HG03280 (cell line): ENCODE results near the gene AHNAK.
"Not testable (repeated sequence)": the region's sequence is repeated elsewhere in the genome, so short reads cannot be mapped to it uniquely, and the experiment has no call there.

Experiments
- ATAC-seq: cut with Tn5 transposase; IDR thresholded peaks from one replicate; pipeline ENCODE4 v1.9.1; 2021; ENCODE audit warnings: mild to moderate bottlenecking, moderate library complexity; ENCODE audit not compliant: unreplicated experiment

The AHNAK gene

DNA sequence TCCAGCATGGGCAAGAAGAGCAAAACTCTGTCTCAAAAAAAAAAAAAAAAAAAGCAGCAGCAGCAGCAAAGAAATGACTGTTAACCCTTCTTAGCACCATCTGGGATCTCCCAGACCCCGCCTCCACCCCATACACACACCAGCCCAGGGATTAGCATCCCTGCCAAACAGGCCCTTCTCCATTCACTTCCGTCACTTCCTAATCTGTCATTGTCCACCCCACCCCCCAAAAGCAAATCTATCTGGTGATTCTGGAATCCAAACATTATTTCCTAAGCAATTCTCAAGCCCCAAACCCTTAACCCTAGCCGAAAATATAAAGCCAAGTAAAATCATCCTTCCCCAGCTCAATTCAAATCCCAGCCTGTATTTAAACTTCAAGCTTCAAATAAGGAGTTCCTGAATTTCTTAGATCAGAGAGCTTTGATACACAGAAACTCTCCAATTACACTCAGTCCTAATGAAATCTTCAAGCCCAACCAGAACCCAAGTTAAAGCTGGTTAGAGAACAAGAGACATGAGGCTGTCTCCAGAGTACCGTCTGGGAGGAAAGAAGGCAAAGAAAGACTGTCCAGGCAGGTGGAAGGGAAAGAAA lies 6.0 kb upstream of the AHNAK start:
- no peak for ATAC-seq

DNA sequence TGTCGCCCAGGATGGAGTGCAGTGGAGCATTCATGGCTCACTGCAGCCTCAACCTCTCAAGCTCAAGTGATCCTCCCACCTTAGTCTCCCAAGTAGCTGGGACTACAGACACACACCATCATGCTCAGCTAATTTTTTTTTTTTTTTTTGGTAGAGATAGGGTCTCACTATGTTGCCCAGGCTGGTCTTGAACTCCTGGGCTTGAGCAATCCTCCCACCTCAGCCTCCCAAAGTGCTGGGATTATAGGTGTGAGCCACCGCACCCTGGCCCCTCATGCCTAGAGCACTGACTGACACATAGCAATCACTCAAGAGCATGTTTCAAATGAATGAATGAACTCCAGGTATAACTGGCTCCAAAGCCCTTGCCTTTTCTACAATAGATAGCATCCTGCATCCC lies 3.9 kb upstream of the AHNAK start:
- not testable (repeated sequence) for ATAC-seq

DNA sequence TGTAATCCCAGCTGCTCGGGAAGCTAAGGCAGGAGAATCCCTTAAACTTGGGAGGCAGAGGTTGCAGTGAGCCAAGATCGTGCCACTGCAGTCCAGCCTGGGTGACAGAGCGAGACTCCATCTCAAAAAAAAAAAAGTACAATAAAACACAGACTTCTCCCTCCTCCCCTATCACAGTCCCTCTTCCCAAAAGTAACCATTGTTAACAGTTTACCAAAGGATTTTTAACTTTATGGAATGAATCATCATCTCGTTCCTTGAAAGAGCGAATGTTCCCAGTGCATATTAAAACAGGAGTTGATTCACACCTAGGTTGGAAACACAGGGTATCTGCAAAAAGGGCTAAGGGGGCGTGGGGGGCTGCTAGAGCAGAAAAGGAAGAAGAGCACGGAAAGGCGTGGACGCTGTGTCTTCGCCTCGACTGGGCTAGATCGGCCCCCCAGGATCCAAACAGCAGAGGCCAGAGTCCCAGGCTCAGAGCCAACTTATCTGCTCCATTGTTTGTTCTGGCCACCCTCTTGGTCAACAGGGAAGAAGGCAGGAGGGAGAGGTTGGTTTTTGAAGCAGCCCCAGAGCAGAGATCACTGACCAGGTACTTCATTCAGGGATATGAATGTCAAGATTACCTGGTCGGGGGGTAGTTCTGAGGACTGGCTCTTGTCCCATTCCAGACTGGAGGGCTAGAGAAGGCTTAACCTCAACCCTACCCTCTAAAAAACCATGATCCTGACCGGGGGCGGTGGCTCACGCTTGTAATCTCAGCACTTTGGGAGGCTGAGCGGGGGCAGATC lies 2.1 kb upstream of the AHNAK start:
- no peak for ATAC-seq

DNA sequence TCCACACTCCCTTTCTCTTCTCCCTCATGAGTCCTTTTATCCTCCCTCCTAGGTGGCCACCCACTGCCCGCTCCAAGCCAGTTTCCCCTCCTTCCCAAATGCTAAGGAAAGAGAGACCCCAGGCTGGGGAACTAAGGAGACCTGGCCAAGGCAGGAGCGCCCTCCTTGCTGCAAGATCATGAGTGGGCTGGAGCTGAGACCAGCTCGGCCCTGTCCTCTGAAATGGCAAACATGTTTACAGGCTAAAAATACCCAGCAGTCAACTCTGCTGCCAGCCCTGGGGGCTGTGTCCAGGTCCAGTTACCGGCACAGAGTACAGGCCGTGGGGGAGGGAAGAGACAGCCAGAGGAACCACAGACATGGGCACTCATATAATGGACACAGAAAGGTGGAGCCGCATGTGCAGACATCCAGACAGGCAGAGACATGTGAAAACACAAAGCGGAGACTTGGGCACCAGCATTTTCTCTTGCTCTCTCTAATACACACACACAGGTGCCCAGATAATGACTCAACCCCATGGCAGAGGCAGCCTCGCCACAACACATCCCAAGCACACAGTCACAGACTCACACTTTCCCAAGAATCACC lies 1.2 kb upstream of the AHNAK start:
- ATAC-seq, result no peak

DNA sequence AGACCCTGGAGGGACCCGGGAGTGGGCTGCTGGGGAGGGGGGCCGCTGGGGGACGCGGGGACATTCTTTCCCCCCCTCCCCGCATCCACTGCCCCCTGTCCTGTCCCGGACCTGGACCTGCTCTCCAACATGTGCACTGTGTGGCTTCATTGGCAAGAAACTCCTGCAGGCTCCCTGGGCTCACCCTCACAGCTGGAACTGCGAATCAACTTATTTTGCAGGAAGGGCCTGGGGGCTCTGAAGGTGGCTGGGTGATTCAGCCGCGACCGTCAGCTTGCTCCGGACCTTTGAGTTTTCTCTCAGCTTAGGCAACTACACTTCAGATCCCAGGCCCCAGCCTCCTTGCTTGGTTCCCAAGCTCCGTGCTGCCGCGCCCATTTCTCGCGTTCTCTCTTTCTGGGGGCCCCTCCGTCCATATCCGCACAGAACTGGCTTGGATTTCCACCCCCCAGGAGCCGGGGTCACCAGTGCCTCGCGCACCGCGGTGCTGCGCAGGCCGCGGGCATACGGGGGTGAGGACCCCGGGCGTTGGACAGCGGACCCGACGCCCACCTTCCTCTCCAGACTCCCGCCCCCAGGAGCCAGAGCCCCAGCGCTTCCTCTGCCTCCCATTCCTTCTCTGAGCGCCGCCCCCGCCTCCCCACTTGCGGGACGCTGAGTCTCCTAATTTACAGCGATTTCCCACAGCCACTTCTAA lies 471 bp upstream of the AHNAK start:
- no peak for ATAC-seq

DNA sequence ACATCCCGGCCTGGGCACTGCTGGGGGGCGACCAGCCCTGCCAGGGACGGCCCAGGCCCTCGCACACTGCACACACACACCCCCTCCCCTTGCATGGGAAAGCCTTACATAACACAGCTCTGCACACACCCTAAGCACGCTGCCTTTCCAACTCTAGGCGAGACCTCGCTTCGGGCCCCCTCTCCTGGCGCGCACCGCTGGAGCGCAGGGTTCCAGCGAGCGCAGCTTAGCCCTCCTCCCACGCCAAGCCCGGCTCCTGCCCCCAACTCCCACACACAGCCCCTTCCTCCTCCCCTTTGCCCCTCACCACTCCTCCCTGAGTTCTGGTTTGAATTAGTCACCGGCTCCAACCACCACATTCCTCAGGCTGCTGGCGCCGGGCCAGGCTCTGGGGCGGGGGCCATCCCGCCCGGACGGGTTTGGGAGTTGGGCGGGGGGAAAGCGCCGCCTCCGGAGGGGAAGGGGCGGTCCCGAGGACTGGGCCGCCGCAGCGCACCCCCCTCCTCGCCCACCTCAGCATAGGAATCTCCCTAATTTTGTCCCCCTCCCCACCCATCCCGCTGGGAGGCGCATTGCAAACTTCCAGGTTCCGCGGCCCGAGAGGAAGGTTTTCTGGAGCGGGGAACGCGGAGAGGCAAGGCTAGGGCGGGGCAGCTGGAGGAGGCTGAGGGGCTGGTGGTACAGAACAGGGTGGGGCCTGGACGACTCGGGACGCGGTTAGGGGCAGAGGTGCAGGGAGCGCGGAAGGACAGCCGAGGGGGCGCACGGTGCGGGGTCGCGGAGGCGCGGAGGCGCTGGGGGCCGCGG lies 966 bp downstream of the AHNAK start:
- no peak for ATAC-seq

DNA sequence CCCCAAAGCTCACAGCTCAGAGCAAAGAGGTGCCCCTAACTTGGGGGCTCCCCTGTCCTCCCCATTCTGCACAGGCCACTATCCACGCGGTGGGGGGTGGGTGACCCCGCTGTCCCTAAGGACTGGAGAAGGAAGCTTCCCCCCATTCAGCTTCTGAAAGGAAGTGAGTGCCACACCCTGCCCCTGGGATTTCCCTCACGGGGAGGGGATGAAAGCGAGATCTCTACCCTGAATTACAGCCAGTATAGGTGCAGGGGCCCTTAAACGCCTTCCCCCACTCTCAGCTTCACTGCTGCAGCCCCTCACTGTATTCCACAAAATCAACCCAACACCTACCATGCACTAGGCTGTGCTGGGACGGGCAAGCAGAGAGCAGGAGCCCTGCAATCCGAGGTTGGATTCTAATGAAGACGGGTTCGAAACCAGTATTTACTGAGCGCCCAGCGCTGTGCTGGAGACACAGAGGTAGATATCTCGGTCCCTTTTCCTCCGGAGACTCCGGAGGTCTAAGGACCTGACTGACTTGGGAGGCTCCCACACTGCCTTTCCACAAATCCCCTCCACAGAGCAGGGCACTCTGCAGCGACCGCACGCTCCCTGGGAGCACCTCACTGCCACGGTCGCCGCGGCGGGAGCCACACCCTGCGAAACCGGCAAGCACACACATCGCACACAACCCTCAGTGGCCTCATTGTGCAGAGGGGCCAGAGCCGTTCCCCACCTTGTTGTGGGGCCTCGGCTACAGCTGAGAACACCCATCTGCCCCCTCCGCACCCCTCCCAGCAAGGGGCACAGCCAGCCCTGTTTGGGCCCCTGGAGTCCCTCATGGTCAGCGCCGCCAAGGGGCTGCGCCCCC lies 1.8 kb downstream of the AHNAK start:
- ATAC-seq, result no peak

DNA sequence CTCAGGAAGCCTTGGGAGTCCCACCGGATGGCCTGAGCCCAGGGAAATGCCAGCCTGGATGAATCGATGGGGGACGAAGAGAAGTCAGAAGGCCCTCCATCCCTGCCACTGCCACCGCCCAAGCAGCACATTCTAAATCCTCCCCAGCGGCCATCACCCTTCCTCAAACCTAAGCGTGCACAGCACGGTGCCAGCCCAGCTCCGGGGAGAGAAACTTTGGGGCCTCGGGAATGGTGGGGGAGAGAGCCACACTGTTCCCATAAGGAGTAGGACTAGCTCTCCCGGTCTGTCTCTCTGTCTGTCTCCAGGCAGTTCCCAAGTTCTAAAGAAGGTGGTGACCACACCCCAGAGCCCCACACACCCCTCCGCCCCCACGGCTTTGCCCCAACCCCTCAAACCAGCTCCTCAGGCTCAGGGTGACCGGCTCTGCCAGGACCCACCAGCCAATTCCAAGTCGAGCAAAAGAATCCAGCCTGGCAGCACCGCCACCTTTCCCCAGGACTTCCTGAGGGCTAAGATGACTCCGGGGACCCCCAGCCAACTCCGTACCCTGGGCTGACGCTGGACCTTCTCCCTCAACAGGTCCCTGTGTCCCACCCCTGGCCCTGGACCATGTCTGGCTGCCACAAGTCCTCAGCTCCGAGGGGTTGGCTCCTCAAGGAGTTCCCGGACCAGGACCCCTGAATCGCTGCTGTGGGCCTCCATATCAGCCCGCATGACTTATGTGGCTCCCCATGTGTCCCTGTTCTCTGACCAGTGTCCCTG lies 2.7 kb downstream of the AHNAK start:
- no peak for ATAC-seq

DNA sequence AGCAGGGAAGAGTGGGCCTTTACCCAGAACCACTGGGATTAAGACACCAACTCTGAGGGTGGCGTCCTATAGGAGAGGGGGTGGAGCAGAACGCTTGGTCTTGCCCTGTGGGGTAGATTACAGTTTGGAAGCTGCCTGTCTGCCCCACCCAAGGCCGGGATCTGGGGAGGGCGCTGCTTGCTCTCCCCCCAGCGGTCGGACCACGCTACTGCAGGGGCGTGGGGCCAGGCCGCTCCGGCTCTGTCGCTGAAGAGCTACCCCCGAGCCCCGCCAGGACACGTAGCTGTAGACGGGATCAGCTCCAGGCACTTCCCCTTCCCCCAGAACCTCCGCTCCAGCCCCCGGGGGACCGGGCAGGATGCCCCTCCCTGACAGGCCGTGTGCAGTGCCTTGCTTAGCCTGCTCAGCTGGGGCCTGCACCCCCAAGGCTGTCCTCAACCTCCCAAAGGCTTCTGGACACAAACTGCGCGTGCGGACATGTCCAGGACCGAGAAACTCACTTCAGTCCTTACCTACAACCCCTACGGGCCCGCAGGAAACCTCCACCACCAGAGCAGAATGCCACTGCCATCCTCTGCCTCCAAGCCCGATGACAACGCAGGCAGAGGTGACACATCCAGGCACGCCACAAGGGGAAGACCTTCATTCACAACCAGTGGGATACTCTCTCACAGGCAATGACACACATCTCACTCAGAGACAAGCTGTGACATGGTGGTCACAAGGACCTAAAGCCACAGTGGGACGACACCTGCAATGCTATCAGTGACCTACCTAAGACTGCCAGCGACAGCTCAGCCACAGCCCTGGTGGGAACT lies 3.6 kb downstream of the AHNAK start:
- peak; percentile 36 for ATAC-seq

DNA sequence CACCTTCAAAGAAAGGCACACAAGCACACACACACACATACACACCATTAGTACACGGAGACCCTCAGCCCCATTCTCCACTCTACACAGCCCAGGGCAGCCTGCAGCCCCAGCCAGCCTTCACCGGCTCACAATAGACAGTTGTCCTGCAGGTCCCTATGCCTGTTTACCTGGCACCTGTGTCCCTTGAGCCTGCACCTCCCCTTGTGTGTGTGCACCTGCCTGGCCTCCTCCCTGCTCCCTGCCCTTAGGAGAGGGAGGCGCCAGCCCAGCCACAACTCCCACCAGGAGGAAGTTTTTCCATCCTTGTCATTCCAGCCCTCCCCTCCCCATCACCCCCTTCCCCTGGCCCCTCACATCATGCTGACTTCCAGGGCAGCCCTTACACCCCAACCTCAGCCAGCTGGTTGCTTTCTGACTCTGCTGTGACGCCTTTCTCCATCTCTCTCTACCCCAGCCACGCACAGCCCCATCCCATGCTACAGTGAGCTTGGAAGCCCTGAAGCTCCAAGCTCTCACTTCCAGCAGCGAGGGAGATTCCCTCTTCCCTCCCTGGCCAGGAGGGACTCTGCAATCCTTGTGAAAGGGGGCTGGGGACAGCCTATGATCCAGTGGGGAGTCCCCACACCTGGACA lies 4.4 kb downstream of the AHNAK start:
- ATAC-seq, result no peak

DNA sequence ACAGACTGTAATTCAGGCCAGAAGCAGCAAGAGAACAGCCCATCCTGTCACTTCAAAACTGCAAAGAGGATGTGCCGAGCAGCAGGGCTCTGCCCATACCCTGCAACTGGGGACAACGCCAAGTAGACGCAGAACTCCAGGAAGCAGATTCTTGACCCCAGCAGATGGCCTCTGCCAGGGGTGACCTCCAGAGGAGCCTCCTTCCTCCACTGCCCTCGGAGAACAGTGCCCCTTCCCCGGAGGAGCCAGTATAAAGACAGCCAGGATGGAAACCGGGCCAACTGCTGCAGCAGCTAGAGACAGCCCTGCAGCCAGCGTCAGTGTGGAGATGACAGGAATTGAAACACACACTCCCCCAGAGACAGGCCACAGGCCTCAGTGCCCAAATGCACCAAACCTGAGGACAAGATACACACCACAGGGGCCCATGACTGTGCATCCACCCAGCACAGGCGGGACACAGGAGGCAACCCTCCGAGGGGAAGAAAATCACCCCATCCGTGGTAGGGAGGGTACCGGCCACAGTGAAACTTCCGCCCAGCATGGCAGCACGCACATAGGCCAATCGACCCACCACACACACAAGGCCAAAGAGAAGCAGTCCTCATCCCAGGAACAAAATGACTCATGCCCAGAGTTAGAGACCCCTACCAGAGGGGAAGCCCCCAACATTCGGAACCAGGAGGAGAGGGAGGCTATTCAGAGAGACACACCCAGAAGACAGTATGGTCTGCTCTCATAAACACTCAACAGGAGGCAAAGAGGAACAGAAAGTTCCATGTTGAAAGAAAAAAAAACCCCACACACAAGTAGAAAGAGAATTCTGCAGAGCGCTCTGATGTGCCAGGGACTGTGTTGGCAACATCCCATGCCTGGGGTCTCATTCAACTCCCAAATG lies 5.6 kb downstream of the AHNAK start:
- ATAC-seq, result peak; percentile 45

DNA sequence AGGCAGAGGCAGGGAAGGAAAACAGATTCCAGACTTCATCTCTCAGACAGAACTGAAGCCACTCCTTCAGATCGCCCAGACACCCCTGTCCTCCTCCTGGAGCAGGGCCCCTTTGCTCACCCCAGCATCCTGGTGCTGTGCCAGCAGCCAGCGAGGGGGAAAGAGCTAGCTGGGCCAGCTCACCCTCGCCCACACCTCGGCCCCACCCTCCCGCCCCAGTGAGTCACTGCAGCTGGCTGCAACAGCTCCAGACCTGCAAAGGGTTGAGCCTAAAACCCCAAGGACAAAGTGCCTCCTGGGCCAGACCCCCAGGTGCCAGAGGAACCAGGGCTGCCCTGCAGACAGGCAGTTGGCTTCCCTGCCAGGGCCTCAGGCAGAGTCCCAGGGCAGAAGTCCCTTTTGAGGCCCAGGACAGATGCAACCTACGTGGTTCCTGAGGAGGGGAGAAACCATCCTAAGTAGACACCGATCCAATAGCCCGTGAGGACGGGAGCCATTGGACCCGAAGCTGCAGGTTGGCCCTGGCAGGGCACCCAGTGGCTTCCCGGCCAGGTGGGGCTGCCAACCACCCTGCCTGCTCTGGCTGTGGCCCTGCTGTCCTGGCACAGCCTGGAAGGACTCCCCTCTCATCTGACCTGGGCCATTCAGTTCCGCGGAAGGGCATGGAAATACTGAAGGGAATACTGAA lies 7.2 kb downstream of the AHNAK start:
- ATAC-seq, result no peak

DNA sequence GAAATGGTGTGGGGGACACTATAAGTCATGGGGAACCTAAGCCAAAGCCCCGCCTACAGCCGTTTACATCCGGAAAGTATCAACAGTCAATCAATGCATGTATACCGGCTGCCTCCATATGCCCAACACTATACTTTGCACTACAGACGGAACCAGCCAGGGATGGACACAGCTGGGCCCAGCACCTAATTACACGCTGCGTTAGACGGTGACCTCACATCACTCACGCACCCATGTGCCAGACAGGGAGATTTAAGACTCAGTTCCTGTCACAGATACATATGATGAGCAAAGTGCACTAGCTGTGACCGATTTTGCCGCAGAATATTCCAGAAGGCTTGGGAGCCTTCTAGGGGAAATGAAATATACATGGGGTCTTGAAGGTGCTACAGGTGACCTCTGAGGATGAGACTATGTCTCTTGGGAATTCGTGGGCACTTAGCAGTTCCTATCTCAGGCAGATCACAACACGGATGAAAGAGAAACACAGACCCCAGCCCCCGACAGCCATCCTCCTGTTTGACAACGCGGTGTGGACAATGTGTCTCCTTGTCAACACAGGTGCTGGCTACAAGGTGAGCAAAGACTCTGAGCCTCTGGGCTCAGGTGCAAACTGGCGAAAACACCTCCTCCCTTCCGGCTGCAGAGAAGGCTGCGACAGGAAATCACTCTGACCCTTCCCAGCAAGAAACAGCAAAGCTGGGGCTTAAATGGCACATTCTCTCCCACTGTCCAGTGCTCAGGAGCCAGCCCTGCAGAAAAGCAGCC lies 8.0 kb downstream of the AHNAK start:
- ATAC-seq, result no peak

DNA sequence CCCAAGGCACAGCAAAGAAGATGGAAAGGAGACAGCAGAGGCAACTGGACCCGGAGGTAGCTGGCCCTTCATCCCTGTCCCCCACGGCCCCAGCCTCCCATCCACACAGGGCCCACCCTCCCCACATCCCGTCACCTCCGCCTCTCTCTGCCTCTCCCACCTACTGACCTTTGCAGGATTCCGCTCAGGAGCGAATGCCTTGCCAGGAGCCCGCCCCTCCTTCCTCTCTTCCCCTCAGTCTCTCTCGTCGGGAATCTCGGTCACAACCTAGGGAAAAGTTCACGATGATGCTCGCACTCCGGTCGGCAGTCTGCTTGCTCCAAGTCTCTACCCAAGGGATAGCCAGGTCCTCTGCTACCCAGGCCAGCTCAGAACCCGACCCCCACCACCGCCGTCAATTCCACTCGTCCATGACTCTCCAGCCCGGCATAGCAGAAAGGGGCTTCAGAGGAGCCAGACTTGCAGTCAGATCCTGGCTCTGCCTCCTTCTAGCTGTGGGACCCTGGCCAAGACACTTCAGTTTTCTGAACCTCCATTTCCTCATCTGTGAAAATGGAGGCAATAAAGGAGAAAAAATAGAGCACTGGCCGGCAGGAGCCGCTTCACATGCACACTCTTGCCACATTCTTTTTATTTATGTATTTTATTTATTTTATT lies 10.2 kb downstream of the AHNAK start:
- ATAC-seq, result no peak

DNA sequence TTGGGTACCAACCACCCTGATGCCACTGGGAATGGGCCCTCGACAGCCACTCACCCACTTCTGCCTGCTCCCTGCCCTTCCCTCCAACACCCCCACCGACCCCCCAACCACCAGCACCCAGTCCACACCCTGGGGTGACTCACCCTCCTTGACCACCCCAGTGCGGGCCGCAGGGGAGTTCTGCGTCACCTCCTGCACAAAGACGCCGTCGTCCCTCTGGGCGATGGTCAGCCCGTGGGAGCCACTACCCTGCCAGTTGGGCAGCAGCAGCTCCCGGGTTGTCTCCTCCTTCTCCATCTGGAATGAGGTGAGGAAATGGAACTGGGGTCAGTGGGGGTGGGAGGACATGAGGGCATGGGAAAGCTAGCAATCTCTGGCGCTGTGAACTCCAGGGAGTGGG lies 10.8 kb downstream of the AHNAK start:
- ATAC-seq, result no peak
